ENCODE data around the gene ADAT3.

DNA sequence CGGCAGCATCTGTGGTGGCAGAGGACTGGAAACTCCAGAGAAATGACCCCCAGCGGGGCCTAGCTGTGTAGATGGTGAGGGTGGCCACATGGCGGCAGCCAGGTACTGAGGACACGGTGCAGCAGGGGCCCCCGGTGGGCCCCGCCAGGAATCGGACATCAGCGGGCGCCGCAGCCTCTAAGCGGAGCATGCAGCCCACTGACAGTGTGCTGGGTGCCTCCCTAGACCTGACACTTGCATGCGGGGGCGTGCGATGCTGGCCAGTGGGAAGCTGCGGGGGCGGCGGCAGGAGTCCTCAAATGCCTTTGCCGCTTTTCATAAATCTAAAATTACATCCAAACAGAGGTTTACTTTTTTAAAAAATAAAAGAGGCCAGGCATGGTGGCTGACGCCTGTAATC, 16.1 kb downstream of the ADAT3 start:
- no peak for TF ChIP-seq ZNF274 (IDR thresholded peaks at IDR 0.05; ENCODE audit: low read depth, low read length)
- no peak for TF ChIP-seq SUZ12 (IDR thresholded peaks at IDR 0.05; ENCODE audit: extremely low read depth, insufficient read depth, insufficient read length)
- TF ChIP-seq YY1 (IDR thresholded peaks at IDR 0.05; ENCODE audit: insufficient read depth, insufficient read length), result no peak
